Esophagus muscularis mucosa (tissue), 4 donors: Measurements from ENCODE around the gene LHFPL2. TPM values are rescaled to one million over a fixed set of nuclear protein-coding genes. Genes with fewer than 3 reads are reported as not detected.
A peak's percentile ranks its signal among the peaks of the same experiment; 100 is the strongest.

ENCODE experiments used
- DNase-seq: peaks from one replicate; pipeline ENCODE4 v3.0.0-alpha.2; 2017; ENCODE audit errors: extremely low spot score
- H3K27ac ChIP-seq, 4 donors: fragments of 200-600 bp; sonication (generic); replicated peaks in 1 of 4; 1 replicate in 3 of 4; 2 replicates in 1 of 4; pipeline ENCODE4 v1.5.1; 2016 to 2019; ENCODE audit warnings: mild to moderate bottlenecking in 1 of 4
- H3K27me3 ChIP-seq, 4 donors: fragments of 200-600 bp; sonication (generic); one replicate each; pipeline versions ENCODE4 v1.5.1 to v1.6.0; 2016 to 2019
- H3K36me3 ChIP-seq, 4 donors: fragments of 200-600 bp; sonication (generic); one replicate each; pipeline ENCODE4 v1.5.1; 2016 to 2019
- H3K4me1 ChIP-seq, 4 donors: fragments of 200-600 bp; sonication (generic); one replicate each; pipeline ENCODE4 v1.5.1; 2016 to 2019
- H3K4me3 ChIP-seq, 4 donors: fragments of 200-600 bp; sonication (generic); 1 replicate in 2 of 4; 2 replicates in 2 of 4; pipeline ENCODE4 v1.5.1; 2016 to 2019; ENCODE audit warnings: mild to moderate bottlenecking in 4 of 4, moderate library complexity in 1 of 4
- H3K9me3 ChIP-seq, 4 donors: fragments of 200-600 bp; sonication (generic); 1 replicate in 3 of 4; 2 replicates in 1 of 4; pipeline ENCODE4 v1.5.1; 2016 to 2019
- CTCF ChIP-seq, 3 experiments: fragments of 200-600 bp in 2 of 3; fragments of 450-650 bp in 1 of 3; sonication (generic) in 2 of 3; IDR thresholded peaks; one replicate each; pipeline ENCODE4 v1.5.1; 2017 to 2019; ENCODE audit warnings: antibody characterized with exemption in 3 of 3, mild to moderate bottlenecking in 2 of 3, moderate library complexity in 1 of 3
- EP300 ChIP-seq: sonication (generic); formaldehyde crosslinking; IDR thresholded peaks from one replicate; pipeline ENCODE4 v1.6.1; 2017; ENCODE audit warnings: antibody characterized with exemption
- POLR2A ChIP-seq: fragments of 450-650 bp; IDR thresholded peaks from one replicate; pipeline ENCODE4 v1.6.1; 2017; ENCODE audit warnings: antibody characterized with exemption, moderate library complexity, mild to moderate bottlenecking, low read depth
- POLR2AphosphoS5 ChIP-seq, 2 donors: sonication (generic); formaldehyde crosslinking; IDR thresholded peaks; one replicate each; pipeline ENCODE4 v1.6.1; 2017; ENCODE audit warnings: antibody characterized with exemption in 2 of 2
- WGBS: methylation state at CpG from one replicate; pipeline ENCODE4 v1.1.5; 2018; 5-methylcytosine and 5-hydroxymethylcytosine counted together
- intact Hi-C: fragments of 100-400 bp; cut with DNase I; formaldehyde crosslinking; loops from one replicate; pipeline ENCODE4 v1.15.1; 2023
- total RNA-seq, 4 donors: library from RNA; depleted of rRNA; stranded (reverse); fragments of >200 nt; gene quantifications; one replicate each; pipeline versions ENCODE4 v1.1.0 to v1.2.1, GENCODE V29; 2016

Gene LHFPL2
- total RNA-seq, 4 donors from 2014 or later: 24.1 to 40.9 (median 28.1) TPM

GRCh38 chr5:78512435-78512834 lies 136.1 kb downstream of the LHFPL2 start:
- Histone ChIP-seq H3K4me1 (peaks cover 31 to 57% (median 50%) of the 10 kb centered on the region in 4 donors), H3K27ac (peak overlapping the region in 3 of 4 donors; percentile 11 to 80 (median 77)), H3K36me3 (no peaks in the 10 kb centered on the region), H3K27me3 (no peaks in the 10 kb centered on the region), H3K9me3 (no peaks in the 10 kb centered on the region), H3K4me3 (no peak overlapping the region)
- TF ChIP-seq EP300 (no peak), POLR2AphosphoS5 (IDR thresholded peaks at IDR 0.05) (no peak), POLR2A (no peak), CTCF (IDR thresholded peaks at IDR 0.05) (no peak)
- WGBS: 96% methylated on average over 3 of the region's 3 CpGs
- intact Hi-C loops: no loop called here
- DNase-seq: no peak

DNA sequence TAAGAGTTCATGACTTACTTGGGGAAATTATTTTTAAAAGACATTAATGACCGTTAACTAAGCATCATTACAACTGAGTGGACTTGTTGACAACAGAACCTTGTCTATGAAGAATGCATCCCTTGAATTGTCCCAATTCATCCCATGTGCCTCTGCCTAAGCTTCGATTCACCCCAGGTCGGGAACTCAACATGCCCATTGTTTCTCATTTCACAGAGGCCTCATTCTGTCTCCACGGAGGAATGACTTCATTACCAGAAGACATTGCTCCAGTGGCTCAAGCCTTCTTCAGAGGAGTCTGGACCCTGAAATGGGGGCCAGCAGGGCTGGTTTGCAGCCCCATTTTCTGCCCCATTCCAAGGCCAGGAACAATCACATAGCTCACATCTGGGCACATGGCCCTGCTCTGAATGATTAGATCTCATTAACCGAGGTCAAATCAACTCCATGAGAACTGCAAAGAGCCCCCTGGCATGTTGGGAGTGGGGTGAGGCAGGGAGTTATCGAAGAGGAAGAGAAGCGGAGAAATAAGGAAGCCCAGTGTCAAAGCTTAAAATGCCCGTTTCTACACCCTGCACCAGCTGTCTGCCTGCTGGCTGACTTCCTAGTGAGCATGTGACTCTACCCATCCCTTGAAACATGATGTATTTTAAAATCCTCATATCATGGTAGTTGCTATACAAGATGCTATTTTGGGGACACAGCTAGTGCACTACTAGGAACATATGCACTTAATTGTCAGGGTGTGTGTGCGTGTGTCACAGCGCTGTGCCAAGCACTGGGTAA lies 137.3 kb downstream of the LHFPL2 start:
- intact Hi-C loops: no loop called here
- Histone ChIP-seq H3K36me3 (no peaks in the 10 kb centered on the region), H3K27me3 (no peaks in the 10 kb centered on the region), H3K4me3 (no peak overlapping the region), H3K27ac (peak overlapping the region; percentile 72 to 80 (median 76)), H3K9me3 (no peaks in the 10 kb centered on the region), H3K4me1 (peaks cover 35 to 68% (median 61%) of the 10 kb centered on the region in 4 donors)
- whole genome bisulfite sequencing: 56% methylated on average over 10 of the region's 10 CpGs
- DNase-seq: no peak
- TF ChIP-seq POLR2AphosphoS5 (IDR thresholded peaks at IDR 0.05) (peak; percentile 4 to 30), POLR2A (no peak)

- H3K27ac ChIP-seq: peak overlapping the region; percentile 72 to 80 (median 76)
- H3K4me3 ChIP-seq: peak overlapping the region; percentile 51 to 56 (median 54)
- H3K36me3 ChIP-seq: no peaks in the 10 kb centered on the region
- 15% methylated on average over 24 of the region's 61 CpGs for WGBS
- no peak for DNase-seq
- no peaks in the 10 kb centered on the region for H3K27me3 ChIP-seq
- TF ChIP-seq POLR2AphosphoS5 (IDR thresholded peaks at IDR 0.05) (peak; percentile 67), CTCF (IDR thresholded peaks at IDR 0.05) (peak in 2 of 3 experiments; percentile 14 to 18), EP300 (no peak)
- peaks cover 43 to 80% (median 73%) of the 10 kb centered on the region in 4 donors for H3K4me1 ChIP-seq
- no peaks in the 10 kb centered on the region for H3K9me3 ChIP-seq
- intact Hi-C loops: no loop called here
Measured at GRCh38 chr5:78509884-78510769, 138.4 kb downstream of the LHFPL2 start.

DNA sequence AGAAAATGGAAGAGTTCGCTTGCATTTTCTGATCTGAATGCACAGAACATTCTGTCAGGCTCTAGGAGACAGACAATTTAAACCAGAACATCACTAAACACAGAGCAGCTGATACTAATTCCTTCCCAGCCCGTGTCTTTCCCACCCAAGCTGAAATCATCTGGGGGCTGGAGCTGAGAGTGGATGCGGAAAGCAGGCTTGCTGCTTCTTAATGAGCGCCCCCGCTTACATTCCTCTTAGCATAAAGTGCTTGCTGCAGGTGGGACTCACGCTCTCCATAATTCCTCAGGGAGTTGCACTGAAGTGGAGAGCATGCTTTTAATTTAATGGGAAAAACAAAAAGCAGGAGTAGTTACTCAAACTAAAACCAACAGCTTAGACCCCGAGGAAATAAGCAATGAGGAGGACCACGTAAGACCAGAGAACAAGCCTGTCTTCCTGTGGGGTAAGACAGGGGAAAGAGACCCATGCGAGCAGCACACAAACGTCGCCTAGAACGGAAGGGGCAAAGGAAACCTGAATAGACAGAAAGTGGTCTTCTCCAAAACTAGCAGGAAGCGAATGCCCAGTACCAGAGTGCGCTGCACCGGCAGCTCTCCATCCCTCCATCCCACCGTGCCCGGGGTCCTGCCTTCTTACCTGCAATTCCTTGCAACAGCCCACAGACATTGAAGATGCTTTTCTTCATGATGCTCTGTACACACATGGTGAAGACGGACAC lies 139.3 kb downstream of the LHFPL2 start:
- no peaks in the 10 kb centered on the region for H3K36me3 ChIP-seq
- H3K9me3 ChIP-seq: no peaks in the 10 kb centered on the region
- peaks cover 51 to 88% (median 81%) of the 10 kb centered on the region in 4 donors for H3K4me1 ChIP-seq
- no peak for DNase-seq
- peak overlapping the region; percentile 51 to 56 (median 54) for H3K4me3 ChIP-seq
- intact Hi-C loops: no loop called here
- WGBS: 49% methylated on average over 18 of the region's 18 CpGs
- no peaks in the 10 kb centered on the region for H3K27me3 ChIP-seq
- peak overlapping the region; percentile 72 to 80 (median 76) for H3K27ac ChIP-seq
- TF ChIP-seq POLR2AphosphoS5 (IDR thresholded peaks at IDR 0.05) (no peak), POLR2A (no peak), EP300 (no peak), CTCF (IDR thresholded peaks at IDR 0.05) (no peak)
